Chondrocyte (in vitro differentiated cells): ENCODE results near the gene WDR49. TPM values are rescaled to one million over a fixed set of nuclear protein-coding genes. Genes with fewer than 3 reads are reported as not detected.

Source experiments
- DNase-seq: peaks from one replicate; pipeline ENCODE4 v3.0.0; 2021; ENCODE audit warnings: mixed read lengths, low spot score
- H3K27ac Mint-ChIP-seq: one replicate; pipeline ENCODE4 v1.8.0; 2021; ENCODE audit warnings: mild to moderate bottlenecking, moderate library complexity, mixed read lengths; ENCODE audit not compliant: unreplicated experiment
- H3K27me3 Mint-ChIP-seq: 2 replicates; pipeline ENCODE4 v1.8.0; 2021; ENCODE audit warnings: low read depth, mixed read lengths
- H3K36me3 Mint-ChIP-seq: 2 replicates; pipeline ENCODE4 v1.8.0; 2021; ENCODE audit warnings: low read depth, mixed read lengths
- H3K4me1 Mint-ChIP-seq: 2 replicates; pipeline ENCODE4 v1.8.0; 2021; ENCODE audit warnings: low read depth, mild to moderate bottlenecking, mixed read lengths
- H3K4me3 Mint-ChIP-seq: one replicate; pipeline ENCODE4 v1.8.0; 2021; ENCODE audit warnings: mild to moderate bottlenecking, moderate library complexity, mixed read lengths; ENCODE audit not compliant: unreplicated experiment
- H3K9me3 Mint-ChIP-seq: 2 replicates; pipeline ENCODE4 v1.8.0; 2021; ENCODE audit warnings: low read depth, mixed read lengths
- total RNA-seq: library from RNA; stranded (reverse); gene quantifications from 3 replicates; pipeline ENCODE4 v1.2.1, GENCODE V29; 2021
- TF ChIP-seq, protein P1 (sequence below): fragments of 200-600 bp; sonication (generic); IDR thresholded peaks from 2 replicates; pipeline ENCODE4 v1.5.0; 2021; ENCODE audit warnings: antibody characterized with exemption, mild to moderate bottlenecking, moderate library complexity

WDR49 gene
- total RNA-seq, 1 donor from 2014 or later, result not detected

- DNase-seq, result no peak
- H3K9me3 Mint-ChIP-seq, result no peaks in the 10 kb centered on the region
- H3K27ac Mint-ChIP-seq, result no peak overlapping the region
Observed at GRCh38 chr3:167559924-167560323, 93.8 kb downstream of the WDR49 start.

GRCh38 chr3:167554898-167555297, 98.8 kb downstream of the WDR49 start:
- no peaks in the 10 kb centered on the region for H3K4me1 Mint-ChIP-seq
- TF ChIP-seq, protein P1, sequence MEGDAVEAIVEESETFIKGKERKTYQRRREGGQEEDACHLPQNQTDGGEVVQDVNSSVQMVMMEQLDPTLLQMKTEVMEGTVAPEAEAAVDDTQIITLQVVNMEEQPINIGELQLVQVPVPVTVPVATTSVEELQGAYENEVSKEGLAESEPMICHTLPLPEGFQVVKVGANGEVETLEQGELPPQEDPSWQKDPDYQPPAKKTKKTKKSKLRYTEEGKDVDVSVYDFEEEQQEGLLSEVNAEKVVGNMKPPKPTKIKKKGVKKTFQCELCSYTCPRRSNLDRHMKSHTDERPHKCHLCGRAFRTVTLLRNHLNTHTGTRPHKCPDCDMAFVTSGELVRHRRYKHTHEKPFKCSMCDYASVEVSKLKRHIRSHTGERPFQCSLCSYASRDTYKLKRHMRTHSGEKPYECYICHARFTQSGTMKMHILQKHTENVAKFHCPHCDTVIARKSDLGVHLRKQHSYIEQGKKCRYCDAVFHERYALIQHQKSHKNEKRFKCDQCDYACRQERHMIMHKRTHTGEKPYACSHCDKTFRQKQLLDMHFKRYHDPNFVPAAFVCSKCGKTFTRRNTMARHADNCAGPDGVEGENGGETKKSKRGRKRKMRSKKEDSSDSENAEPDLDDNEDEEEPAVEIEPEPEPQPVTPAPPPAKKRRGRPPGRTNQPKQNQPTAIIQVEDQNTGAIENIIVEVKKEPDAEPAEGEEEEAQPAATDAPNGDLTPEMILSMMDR, result no peak
- no peak overlapping the region for H3K4me3 Mint-ChIP-seq
- DNase-seq, result no peak
- no peaks in the 10 kb centered on the region for H3K36me3 Mint-ChIP-seq
- H3K9me3 Mint-ChIP-seq, result no peaks in the 10 kb centered on the region
- peaks cover 10% of the 10 kb centered on the region for H3K27me3 Mint-ChIP-seq
- no peak overlapping the region for H3K27ac Mint-ChIP-seq

More at GRCh38 chr3:167559924-167560323, 93.8 kb downstream of the WDR49 start:
- no peak overlapping the region for H3K4me3 Mint-ChIP-seq
- peaks cover 11% of the 10 kb centered on the region for H3K27me3 Mint-ChIP-seq
- no peaks in the 10 kb centered on the region for H3K36me3 Mint-ChIP-seq
- TF ChIP-seq, protein P1, result no peak
- no peaks in the 10 kb centered on the region for H3K4me1 Mint-ChIP-seq

GRCh38 chr3:167538081-167538480, 115.7 kb downstream of the WDR49 start:
- no peak overlapping the region for H3K4me3 Mint-ChIP-seq

DNA sequence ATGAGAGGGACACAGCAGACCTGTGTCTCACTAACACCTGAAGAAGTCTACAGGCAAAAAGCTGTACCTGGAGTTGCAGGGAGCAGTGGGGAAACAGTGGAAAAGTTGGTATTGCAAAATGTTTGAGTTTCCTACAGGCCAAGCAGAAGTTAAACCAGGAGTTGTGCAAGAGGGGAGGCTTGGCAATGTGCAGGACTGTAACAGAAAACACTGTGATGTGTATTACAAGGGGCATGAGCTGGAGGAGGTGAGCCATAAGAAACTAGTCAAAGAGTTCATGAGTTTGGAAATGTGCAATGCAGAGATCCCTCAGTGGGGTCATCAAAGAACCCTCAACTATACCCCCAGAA, 132.8 kb downstream of the WDR49 start:
- Mint-ChIP-seq H3K4me1 (no peaks in the 10 kb centered on the region), H3K36me3 (no peaks in the 10 kb centered on the region), H3K27me3 (no peaks in the 10 kb centered on the region), H3K4me3 (no peak overlapping the region), H3K27ac (no peak overlapping the region), H3K9me3 (peaks cover 4% of the 10 kb centered on the region)
- TF ChIP-seq, protein P1, result no peak
- DNase-seq, result no peak

More at GRCh38 chr3:167538081-167538480, 115.7 kb downstream of the WDR49 start:
- no peak for DNase-seq
- no peak overlapping the region for H3K27ac Mint-ChIP-seq
- H3K36me3 Mint-ChIP-seq, result no peaks in the 10 kb centered on the region
- H3K4me1 Mint-ChIP-seq, result no peaks in the 10 kb centered on the region
- TF ChIP-seq, protein P1, result no peak
- peaks cover 14% of the 10 kb centered on the region for H3K27me3 Mint-ChIP-seq
- peaks cover 24% of the 10 kb centered on the region for H3K9me3 Mint-ChIP-seq

DNA sequence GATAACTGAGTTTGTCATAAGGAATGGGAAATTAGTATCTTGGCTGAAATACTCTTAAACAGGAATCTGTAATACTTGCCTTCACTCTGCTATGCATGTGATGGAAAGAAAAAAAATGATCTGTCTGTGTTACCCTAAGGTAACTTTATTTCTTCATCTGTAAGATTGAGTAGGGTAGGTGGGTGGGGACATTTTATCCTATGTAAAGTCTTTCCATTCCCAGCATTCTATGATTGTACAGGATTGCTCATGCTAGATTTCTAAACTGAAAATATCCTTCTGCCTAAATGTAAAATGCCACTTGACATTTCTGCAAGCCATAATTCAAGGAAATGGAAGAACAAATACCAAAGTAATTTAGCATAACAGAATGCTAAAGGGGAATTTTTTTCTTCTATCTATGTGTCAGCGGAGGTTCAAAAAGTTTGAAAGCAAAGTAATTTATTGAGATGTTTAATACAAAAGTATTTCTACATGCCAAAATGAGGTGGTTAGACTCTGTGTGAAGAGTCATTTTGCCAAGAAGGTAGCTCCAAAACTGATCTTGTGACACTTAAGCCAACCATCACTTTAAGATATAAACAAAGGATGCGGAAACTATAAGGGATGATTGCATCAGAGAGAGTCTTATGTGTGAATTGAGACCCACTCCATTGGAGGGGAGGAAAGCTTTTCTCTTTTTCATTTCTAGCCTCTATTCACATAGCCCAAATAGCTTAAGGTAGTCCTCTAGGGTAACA, 133.3 kb downstream of the WDR49 start:
- Mint-ChIP-seq H3K4me1 (no peaks in the 10 kb centered on the region), H3K27me3 (no peaks in the 10 kb centered on the region), H3K9me3 (peaks cover 4% of the 10 kb centered on the region), H3K36me3 (no peaks in the 10 kb centered on the region), H3K27ac (no peak overlapping the region), H3K4me3 (no peak overlapping the region)
- DNase-seq, result no peak
- TF ChIP-seq, protein P1, result no peak
